WTC11 (cell line): ENCODE data around the gene NKX6-2. TPM values are rescaled to one million over a fixed set of nuclear protein-coding genes. Genes with fewer than 3 reads are reported as not detected.

Experiments used
- ATAC-seq: fragments of 200-7000 bp; cut with Tn5 transposase; 2 replicates; pipeline ENCODE4 v1.10.0; 2021; ENCODE audit warnings: mild to moderate bottlenecking, moderate library complexity
- CTCF ChIA-PET: fragments of 300-600 bp; sonication (Branson Sonifier 250); formaldehyde crosslinking; loops from one replicate; lab custom pipeline; 2021; ENCODE audit warnings: antibody characterized with exemption; lab: Charles Lee
- POLR2A ChIA-PET: fragments of 350-600 bp; sonication (Branson Sonifier 250); formaldehyde crosslinking; loops from one replicate; lab custom pipeline; 2021; ENCODE audit warnings: antibody characterized with exemption; lab: Charles Lee
- DNase-seq: peaks from one replicate; pipeline ENCODE4 v3.0.0; 2021; ENCODE audit warnings: low spot score
- H3K27ac Mint-ChIP-seq: 2 replicates; pipeline ENCODE4 v1.8.0; 2021; ENCODE audit warnings: mixed read lengths
- H3K27me3 Mint-ChIP-seq: 2 replicates; pipeline ENCODE4 v1.8.0; 2021; ENCODE audit warnings: low read depth, mild to moderate bottlenecking, moderate library complexity, mixed read lengths
- H3K36me3 Mint-ChIP-seq: 2 replicates; pipeline ENCODE4 v1.8.0; 2021; ENCODE audit warnings: mixed read lengths
- H3K4me1 Mint-ChIP-seq: 2 replicates; pipeline ENCODE4 v1.8.0; 2022; ENCODE audit warnings: mixed read lengths
- H3K4me3 Mint-ChIP-seq: 2 replicates; pipeline ENCODE4 v1.8.0; 2021; ENCODE audit warnings: mild to moderate bottlenecking, moderate library complexity, mixed read lengths
- H3K9me3 Mint-ChIP-seq: 2 replicates; pipeline ENCODE4 v1.8.0; 2021; ENCODE audit warnings: mixed read lengths
- ATF1 ChIP-seq: sonication (generic); formaldehyde crosslinking; IDR thresholded peaks from 2 replicates; pipeline ENCODE4 v1.8.1; 2023; ENCODE audit warnings: mild to moderate bottlenecking, moderate library complexity, missing genetic modification reagents
- CREM ChIP-seq: sonication (generic); formaldehyde crosslinking; IDR thresholded peaks from 2 replicates; pipeline ENCODE4 v1.8.1; 2022; ENCODE audit warnings: mild to moderate bottlenecking, missing genetic modification reagents, moderate library complexity
- ETV6 ChIP-seq: sonication (generic); formaldehyde crosslinking; IDR thresholded peaks from 2 replicates; pipeline ENCODE4 v1.8.1; 2022; ENCODE audit warnings: mild to moderate bottlenecking, missing genetic modification reagents
- FOXJ3 ChIP-seq: sonication (generic); formaldehyde crosslinking; IDR thresholded peaks from 2 replicates; pipeline ENCODE4 v1.9.0; 2021; ENCODE audit warnings: missing genetic modification reagents, mild to moderate bottlenecking, borderline replicate concordance
- FOXK1 ChIP-seq: sonication (generic); formaldehyde crosslinking; IDR thresholded peaks from 2 replicates; pipeline ENCODE4 v1.8.0; 2022; ENCODE audit warnings: mild to moderate bottlenecking, moderate library complexity, missing genetic modification reagents
- JAZF1 ChIP-seq: fragments of 250-450 bp; sonication (Bioruptor Pico); IDR thresholded peaks from 2 replicates; pipeline ENCODE4 v1.9.0; 2021; ENCODE audit warnings: moderate library complexity, mild to moderate bottlenecking, inconsistent platforms
- MYBL2 ChIP-seq: sonication (generic); formaldehyde crosslinking; IDR thresholded peaks from 2 replicates; pipeline ENCODE4 v1.8.1; 2023; ENCODE audit warnings: mild to moderate bottlenecking, moderate library complexity, missing genetic modification reagents
- NFE2L1 ChIP-seq: sonication (generic); formaldehyde crosslinking; IDR thresholded peaks from 2 replicates; pipeline ENCODE4 v1.8.1; 2023; ENCODE audit warnings: missing genetic modification reagents
- NR1H2 ChIP-seq: sonication (generic); formaldehyde crosslinking; IDR thresholded peaks from 2 replicates; pipeline ENCODE4 v1.9.0; 2021; ENCODE audit warnings: mild to moderate bottlenecking, moderate library complexity, missing genetic modification reagents
- NR2C2 ChIP-seq: sonication (generic); formaldehyde crosslinking; IDR thresholded peaks from 2 replicates; pipeline ENCODE4 v1.8.0; 2022; ENCODE audit warnings: mild to moderate bottlenecking, missing genetic modification reagents
- SMAD3 ChIP-seq: sonication (generic); formaldehyde crosslinking; IDR thresholded peaks from 2 replicates; pipeline ENCODE4 v1.8.0; 2022; ENCODE audit warnings: missing genetic modification reagents, mild to moderate bottlenecking, borderline replicate concordance
- SMAD4 ChIP-seq: sonication (generic); formaldehyde crosslinking; IDR thresholded peaks from 2 replicates; pipeline ENCODE4 v1.8.0; 2022; ENCODE audit warnings: mild to moderate bottlenecking, missing genetic modification reagents
- TP53 ChIP-seq: sonication (generic); formaldehyde crosslinking; IDR thresholded peaks from 2 replicates; pipeline ENCODE4 v1.8.1; 2023; ENCODE audit warnings: mild to moderate bottlenecking, missing genetic modification reagents
- ZBTB43 ChIP-seq: sonication (generic); formaldehyde crosslinking; IDR thresholded peaks from 2 replicates; pipeline ENCODE4 v1.8.1; 2023; ENCODE audit warnings: mild to moderate bottlenecking, missing genetic modification reagents
- ZNF121 ChIP-seq: sonication (generic); formaldehyde crosslinking; IDR thresholded peaks from 2 replicates; pipeline ENCODE4 v1.8.0; 2023; ENCODE audit warnings: missing genetic modification reagents
- ZNF232 ChIP-seq: sonication (generic); formaldehyde crosslinking; IDR thresholded peaks from 2 replicates; pipeline ENCODE4 v1.8.0; 2022; ENCODE audit warnings: mild to moderate bottlenecking, missing genetic modification reagents
- ZNF317 ChIP-seq: sonication (generic); formaldehyde crosslinking; IDR thresholded peaks from 2 replicates; pipeline ENCODE4 v1.8.1; 2023; ENCODE audit warnings: low read depth, mild to moderate bottlenecking, moderate library complexity, missing genetic modification reagents, borderline replicate concordance
- ZNF396 ChIP-seq: fragments of 250-450 bp; sonication (Bioruptor Pico); IDR thresholded peaks from 2 replicates; pipeline ENCODE4 v1.8.0; 2021; ENCODE audit warnings: mild to moderate bottlenecking, moderate library complexity, borderline replicate concordance
- ZNF416 ChIP-seq: fragments of 250-450 bp; sonication (Bioruptor Pico); IDR thresholded peaks from 2 replicates; pipeline ENCODE4 v1.9.0; 2021; ENCODE audit warnings: mild to moderate bottlenecking, inconsistent platforms
- ZNF423 ChIP-seq: fragments of 250-450 bp; sonication (Bioruptor Pico); IDR thresholded peaks from 2 replicates; pipeline ENCODE4 v2.1.2; 2022; ENCODE audit warnings: mild to moderate bottlenecking, moderate library complexity
- total RNA-seq: library from RNA; stranded (reverse); gene quantifications from 3 replicates; pipeline ENCODE4 v1.2.3, GENCODE V29; 2021
- TF ChIP-seq, protein P1 (sequence below): sonication (generic); formaldehyde crosslinking; IDR thresholded peaks from 2 replicates; pipeline ENCODE4 v1.8.0; 2022; ENCODE audit warnings: missing genetic modification reagents
- TF ChIP-seq, protein P2 (sequence below): sonication (generic); formaldehyde crosslinking; conservative IDR thresholded peaks from 2 replicates; pipeline ENCODE4 v1.8.1; 2022; ENCODE audit warnings: mild to moderate bottlenecking, missing genetic modification reagents
- TF ChIP-seq, protein P3 (sequence below): fragments of 250-450 bp; sonication (Bioruptor Pico); conservative IDR thresholded peaks from 2 replicates; pipeline ENCODE4 v1.9.0; 2021; ENCODE audit warnings: mild to moderate bottlenecking

NKX6-2 gene
- total RNA-seq, 1 experiment from 2014 or later, result 0.15 TPM

DNA sequence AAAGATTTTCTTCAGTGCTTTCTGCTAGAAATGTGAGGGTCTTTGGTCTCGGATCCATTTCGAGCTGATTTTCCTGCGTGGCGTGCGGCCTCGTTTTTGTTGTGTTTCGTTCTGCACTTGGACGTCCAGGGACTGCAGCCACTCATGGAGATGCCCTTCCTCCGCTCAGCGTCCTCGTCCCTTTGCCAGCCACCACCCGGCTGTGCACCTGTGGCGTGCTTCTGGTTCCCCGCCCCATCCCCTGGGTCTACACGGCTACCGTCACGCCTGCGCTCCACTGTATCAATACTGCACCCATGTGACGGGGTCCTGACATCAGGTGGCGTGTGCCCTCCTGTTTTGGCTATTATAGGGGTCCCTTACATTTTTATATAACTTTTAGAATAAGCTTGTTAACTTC lies 42.7 kb upstream of the NKX6-2 start:
- no peak overlapping the region for H3K27ac Mint-ChIP-seq
- H3K4me1 Mint-ChIP-seq, result no peaks in the 10 kb centered on the region
- CTCF ChIA-PET, result no interaction called here
- TF ChIP-seq ZNF423 (CRISPR knock-in tag) (no peak), ZBTB43 (CRISPR knock-in tag) (no peak), ZNF121 (no peak), ZNF232 (CRISPR knock-in tag) (no peak), JAZF1 (CRISPR knock-in tag) (no peak), TP53 (CRISPR knock-in tag) (no peak), NFE2L1 (CRISPR knock-in tag) (no peak), SMAD3 (CRISPR knock-in tag) (no peak), FOXK1 (CRISPR knock-in tag) (no peak), SMAD4 (CRISPR knock-in tag) (no peak), ZNF396 (no peak)
- TF ChIP-seq, protein P1, sequence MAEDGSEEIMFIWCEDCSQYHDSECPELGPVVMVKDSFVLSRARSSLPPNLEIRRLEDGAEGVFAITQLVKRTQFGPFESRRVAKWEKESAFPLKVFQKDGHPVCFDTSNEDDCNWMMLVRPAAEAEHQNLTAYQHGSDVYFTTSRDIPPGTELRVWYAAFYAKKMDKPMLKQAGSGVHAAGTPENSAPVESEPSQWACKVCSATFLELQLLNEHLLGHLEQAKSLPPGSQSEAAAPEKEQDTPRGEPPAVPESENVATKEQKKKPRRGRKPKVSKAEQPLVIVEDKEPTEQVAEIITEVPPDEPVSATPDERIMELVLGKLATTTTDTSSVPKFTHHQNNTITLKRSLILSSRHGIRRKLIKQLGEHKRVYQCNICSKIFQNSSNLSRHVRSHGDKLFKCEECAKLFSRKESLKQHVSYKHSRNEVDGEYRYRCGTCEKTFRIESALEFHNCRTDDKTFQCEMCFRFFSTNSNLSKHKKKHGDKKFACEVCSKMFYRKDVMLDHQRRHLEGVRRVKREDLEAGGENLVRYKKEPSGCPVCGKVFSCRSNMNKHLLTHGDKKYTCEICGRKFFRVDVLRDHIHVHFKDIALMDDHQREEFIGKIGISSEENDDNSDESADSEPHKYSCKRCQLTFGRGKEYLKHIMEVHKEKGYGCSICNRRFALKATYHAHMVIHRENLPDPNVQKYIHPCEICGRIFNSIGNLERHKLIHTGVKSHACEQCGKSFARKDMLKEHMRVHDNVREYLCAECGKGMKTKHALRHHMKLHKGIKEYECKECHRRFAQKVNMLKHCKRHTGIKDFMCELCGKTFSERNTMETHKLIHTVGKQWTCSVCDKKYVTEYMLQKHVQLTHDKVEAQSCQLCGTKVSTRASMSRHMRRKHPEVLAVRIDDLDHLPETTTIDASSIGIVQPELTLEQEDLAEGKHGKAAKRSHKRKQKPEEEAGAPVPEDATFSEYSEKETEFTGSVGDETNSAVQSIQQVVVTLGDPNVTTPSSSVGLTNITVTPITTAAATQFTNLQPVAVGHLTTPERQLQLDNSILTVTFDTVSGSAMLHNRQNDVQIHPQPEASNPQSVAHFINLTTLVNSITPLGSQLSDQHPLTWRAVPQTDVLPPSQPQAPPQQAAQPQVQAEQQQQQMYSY (CRISPR knock-in tag), result no peak
- peaks cover 9% of the 10 kb centered on the region for H3K9me3 Mint-ChIP-seq
- ATAC-seq, result no peak
- DNase-seq, result no peak
- POLR2A ChIA-PET, result no interaction called here
- H3K36me3 Mint-ChIP-seq, result peaks cover 11% of the 10 kb centered on the region
- peaks cover 6% of the 10 kb centered on the region; the same call in 1 of the 2 replicates for H3K27me3 Mint-ChIP-seq
- no peak overlapping the region for H3K4me3 Mint-ChIP-seq

GRCh38 chr10:132827861-132828539 lies 42.1 kb upstream of the NKX6-2 start:
- TF ChIP-seq ZNF416 (CRISPR knock-in tag) (no peak), CREM (CRISPR knock-in tag) (no peak)
- ChIA-PET POLR2A (no interaction called here), CTCF (no interaction called here)
- DNase-seq (no peak), ATAC-seq (no peak)
- no peaks in the 10 kb centered on the region for H3K4me1 Mint-ChIP-seq
- H3K27me3 Mint-ChIP-seq, result peaks cover 6% of the 10 kb centered on the region; the same call in 1 of the 2 replicates
- H3K4me3 Mint-ChIP-seq, result no peak overlapping the region
- H3K9me3 Mint-ChIP-seq, result peaks cover 9% of the 10 kb centered on the region
- peaks cover 11% of the 10 kb centered on the region for H3K36me3 Mint-ChIP-seq
- no peak overlapping the region for H3K27ac Mint-ChIP-seq

DNA sequence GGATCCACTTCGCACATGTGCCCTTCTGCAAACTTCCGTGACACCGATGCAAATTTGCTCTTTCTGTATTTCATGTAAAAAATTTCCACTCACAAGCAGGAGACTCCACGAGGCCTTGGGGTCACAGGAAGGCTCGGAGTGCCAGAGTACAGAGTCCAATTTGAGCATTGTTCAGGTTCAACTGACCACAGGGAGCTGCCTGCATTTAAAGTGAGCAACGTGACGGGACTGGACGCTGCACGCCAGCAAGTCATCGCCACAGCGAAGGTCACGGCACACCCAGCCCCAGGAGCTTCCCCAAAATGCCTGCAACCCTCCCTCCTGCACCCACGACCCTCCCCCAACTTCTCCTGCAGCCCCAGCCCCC lies 41.5 kb upstream of the NKX6-2 start:
- Mint-ChIP-seq H3K36me3 (peaks cover 11% of the 10 kb centered on the region), H3K27ac (no peak overlapping the region), H3K9me3 (peaks cover 9% of the 10 kb centered on the region), H3K4me3 (no peak overlapping the region), H3K27me3 (peaks cover 6% of the 10 kb centered on the region; the same call in 1 of the 2 replicates), H3K4me1 (no peaks in the 10 kb centered on the region)
- no peak for TF ChIP-seq TP53 (CRISPR knock-in tag)
- TF ChIP-seq, protein P2, sequence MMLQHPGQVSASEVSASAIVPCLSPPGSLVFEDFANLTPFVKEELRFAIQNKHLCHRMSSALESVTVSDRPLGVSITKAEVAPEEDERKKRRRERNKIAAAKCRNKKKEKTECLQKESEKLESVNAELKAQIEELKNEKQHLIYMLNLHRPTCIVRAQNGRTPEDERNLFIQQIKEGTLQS (CRISPR knock-in tag), result no peak
- no peak for TF ChIP-seq ZNF317 (CRISPR knock-in tag)
- no peak for TF ChIP-seq NR1H2 (CRISPR knock-in tag)
- TF ChIP-seq NR2C2, result no peak
- TF ChIP-seq MYBL2 (CRISPR knock-in tag), result no peak
- TF ChIP-seq, protein P3, sequence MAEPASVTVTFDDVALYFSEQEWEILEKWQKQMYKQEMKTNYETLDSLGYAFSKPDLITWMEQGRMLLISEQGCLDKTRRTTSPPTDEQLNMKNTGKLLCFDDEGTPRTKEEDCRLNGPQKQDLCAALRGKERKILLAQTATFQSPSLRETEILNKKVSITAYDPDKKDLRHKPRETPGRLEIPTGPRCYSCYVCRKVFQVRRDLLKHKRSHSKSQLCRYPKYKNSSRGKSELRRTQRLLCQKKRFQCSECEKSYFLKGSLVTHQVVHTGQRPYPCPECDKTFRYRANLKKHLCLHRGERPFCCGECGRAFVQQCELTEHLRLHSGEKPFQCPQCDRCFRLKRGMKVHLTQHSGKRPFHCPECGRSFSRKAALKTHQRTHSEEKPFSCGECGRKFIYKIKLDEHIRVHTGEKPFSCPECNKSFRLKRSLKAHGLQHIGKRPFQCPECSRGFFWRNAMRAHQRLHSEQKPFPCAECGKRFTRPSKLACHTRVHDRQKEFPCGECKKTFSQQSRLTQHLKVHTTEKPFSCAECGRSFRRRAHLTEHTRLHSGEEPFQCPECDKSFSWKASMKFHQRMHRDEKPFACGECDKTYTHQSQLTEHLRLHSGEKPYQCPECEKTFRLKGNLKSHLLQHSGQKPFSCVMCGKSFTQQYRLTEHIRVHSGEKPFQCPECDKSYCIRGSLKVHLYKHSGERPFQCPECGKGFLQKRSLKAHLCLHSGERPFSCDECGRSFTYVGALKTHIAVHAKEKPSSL (CRISPR knock-in tag), result no peak
- TF ChIP-seq FOXJ3 (CRISPR knock-in tag), result no peak
- TF ChIP-seq ATF1 (CRISPR knock-in tag), result no peak
- no peak for TF ChIP-seq ETV6 (CRISPR knock-in tag)
- ATAC-seq, result no peak
- CTCF ChIA-PET, result no interaction called here
- POLR2A ChIA-PET, result no interaction called here
- DNase-seq, result no peak
